DOHH2 (cell line): ENCODE measurements around the gene SECISBP2.

Experiments used
- H3F3A ChIP-seq: fragments of 200-600 bp; sonication (generic), shearing (Covaris generic); 2 replicates; pipeline ENCODE4 v1.6.0; 2016; ENCODE audit warnings: antibody characterized with exemption, mild to moderate bottlenecking; ENCODE audit not compliant: control insufficient read depth, insufficient read depth
- H3K27ac ChIP-seq: fragments of 200-600 bp; sonication (generic); 2 replicates; pipeline ENCODE4 v1.5.1; 2014; ENCODE audit warnings: low read depth, mild to moderate bottlenecking, low read length, moderate library complexity
- H3K27me3 ChIP-seq: fragments of 200-600 bp; sonication (generic); 2 replicates; pipeline ENCODE4 v1.6.1; 2014; ENCODE audit warnings: mild to moderate bottlenecking, low read length, mixed read lengths; ENCODE audit not compliant: control insufficient read depth
- H3K36me3 ChIP-seq: fragments of 200-600 bp; sonication (generic); 2 replicates; pipeline ENCODE4 v1.6.1; 2014; ENCODE audit warnings: mild to moderate bottlenecking, low read length, moderate library complexity, mixed read lengths; ENCODE audit not compliant: control insufficient read depth
- H3K4me1 ChIP-seq: fragments of 200-600 bp; sonication (generic); 2 replicates; pipeline ENCODE4 v1.6.1; 2014; ENCODE audit warnings: mild to moderate bottlenecking, low read length, mixed read lengths; ENCODE audit not compliant: control insufficient read depth
- H3K4me2 ChIP-seq: fragments of 200-600 bp; sonication (generic); 2 replicates; pipeline ENCODE4 v1.6.0; 2014; ENCODE audit warnings: mild to moderate bottlenecking, low read length, moderate library complexity
- H3K4me3 ChIP-seq: fragments of 200-600 bp; sonication (generic); 2 replicates; pipeline ENCODE4 v1.5.1; 2014; ENCODE audit warnings: mild to moderate bottlenecking, low read length, mixed read lengths
- H3K79me2 ChIP-seq: fragments of 200-600 bp; sonication (generic); 2 replicates; pipeline ENCODE4 v1.6.1; 2014; ENCODE audit warnings: mild to moderate bottlenecking, low read length, mixed read lengths; ENCODE audit not compliant: control insufficient read depth
- H3K9me2 ChIP-seq: fragments of 200-600 bp; sonication (generic); replicated peaks from 2 replicates; pipeline ENCODE4 v1.6.1; 2014; ENCODE audit warnings: mild to moderate bottlenecking, low read length, mixed read lengths; ENCODE audit not compliant: control insufficient read depth
- H3K9me3 ChIP-seq: fragments of 200-600 bp; sonication (generic); 2 replicates; pipeline ENCODE4 v1.6.1; 2014; ENCODE audit warnings: antibody characterized with exemption, low read length, mixed read lengths; ENCODE audit not compliant: control insufficient read depth, insufficient read depth
- H4K20me1 ChIP-seq: fragments of 200-600 bp; sonication (generic); 2 replicates; pipeline ENCODE4 v1.6.0; 2014; ENCODE audit warnings: low read depth, mild to moderate bottlenecking, antibody characterized with exemption, low read length, moderate library complexity; ENCODE audit not compliant: control insufficient read depth, insufficient read depth
- EZH2phosphoT487 ChIP-seq: fragments of 200-600 bp; sonication (generic); IDR thresholded peaks from 2 replicates; pipeline ENCODE4 v1.6.1; 2017; ENCODE audit warnings: borderline replicate concordance, mild to moderate bottlenecking, antibody characterized with exemption, low read length, moderate library complexity, mixed read lengths
- TF ChIP-seq, protein P1 (sequence below): fragments of 200-600 bp; sonication (generic); IDR thresholded peaks from one replicate; pipeline ENCODE4 v1.5.1; 2014; ENCODE audit warnings: antibody characterized with exemption, mild to moderate bottlenecking, low read depth, low read length; ENCODE audit not compliant: poor library complexity, severe bottlenecking

SECISBP2 gene

GRCh38 chr9:89405826-89406225 is 87.5 kb downstream of the SECISBP2 start:
- Histone ChIP-seq H3K9me2 (no peaks in the 10 kb centered on the region), H3K27me3 (no peaks in the 10 kb centered on the region), H3F3A (no peaks in the 10 kb centered on the region), H3K27ac (no peak overlapping the region), H3K9me3 (no peaks in the 10 kb centered on the region), H3K4me1 (peaks cover 19% of the 10 kb centered on the region), H3K4me2 (peak overlapping the region; percentile 22; the same call in 1 of the 2 replicates), H3K79me2 (no peaks in the 10 kb centered on the region), H3K4me3 (no peak overlapping the region), H3K36me3 (no peaks in the 10 kb centered on the region), H4K20me1 (peaks cover 7% of the 10 kb centered on the region; the same call in 1 of the 2 replicates)
- no peak for TF ChIP-seq EZH2phosphoT487
- TF ChIP-seq, protein P1, sequence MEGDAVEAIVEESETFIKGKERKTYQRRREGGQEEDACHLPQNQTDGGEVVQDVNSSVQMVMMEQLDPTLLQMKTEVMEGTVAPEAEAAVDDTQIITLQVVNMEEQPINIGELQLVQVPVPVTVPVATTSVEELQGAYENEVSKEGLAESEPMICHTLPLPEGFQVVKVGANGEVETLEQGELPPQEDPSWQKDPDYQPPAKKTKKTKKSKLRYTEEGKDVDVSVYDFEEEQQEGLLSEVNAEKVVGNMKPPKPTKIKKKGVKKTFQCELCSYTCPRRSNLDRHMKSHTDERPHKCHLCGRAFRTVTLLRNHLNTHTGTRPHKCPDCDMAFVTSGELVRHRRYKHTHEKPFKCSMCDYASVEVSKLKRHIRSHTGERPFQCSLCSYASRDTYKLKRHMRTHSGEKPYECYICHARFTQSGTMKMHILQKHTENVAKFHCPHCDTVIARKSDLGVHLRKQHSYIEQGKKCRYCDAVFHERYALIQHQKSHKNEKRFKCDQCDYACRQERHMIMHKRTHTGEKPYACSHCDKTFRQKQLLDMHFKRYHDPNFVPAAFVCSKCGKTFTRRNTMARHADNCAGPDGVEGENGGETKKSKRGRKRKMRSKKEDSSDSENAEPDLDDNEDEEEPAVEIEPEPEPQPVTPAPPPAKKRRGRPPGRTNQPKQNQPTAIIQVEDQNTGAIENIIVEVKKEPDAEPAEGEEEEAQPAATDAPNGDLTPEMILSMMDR = no peak

GRCh38 chr9:89407070-89407469 is 88.8 kb downstream of the SECISBP2 start:
- Histone ChIP-seq H3K9me2 (no peaks in the 10 kb centered on the region), H3K9me3 (no peaks in the 10 kb centered on the region), H3K4me3 (no peak overlapping the region), H3F3A (no peaks in the 10 kb centered on the region), H3K27ac (no peak overlapping the region), H3K4me1 (peaks cover 10% of the 10 kb centered on the region), H3K4me2 (no peak overlapping the region), H3K36me3 (no peaks in the 10 kb centered on the region), H4K20me1 (no peaks in the 10 kb centered on the region), H3K79me2 (no peaks in the 10 kb centered on the region), H3K27me3 (no peaks in the 10 kb centered on the region)
- TF ChIP-seq EZH2phosphoT487 = no peak
- TF ChIP-seq, protein P1 = no peak

GRCh38 chr9:89408628-89409101 is 90.4 kb downstream of the SECISBP2 start:
- no peak overlapping the region for H3K4me2 ChIP-seq
- no peak overlapping the region for H3K27ac ChIP-seq

More at GRCh38 chr9:89408628-89409101, 90.4 kb downstream of the SECISBP2 start:
- peaks cover 10% of the 10 kb centered on the region for H3K4me1 ChIP-seq
- no peaks in the 10 kb centered on the region for H3K9me2 ChIP-seq
- H4K20me1 ChIP-seq = no peaks in the 10 kb centered on the region
- no peaks in the 10 kb centered on the region for H3K36me3 ChIP-seq
- TF ChIP-seq, protein P1 = no peak
- no peak for TF ChIP-seq EZH2phosphoT487
- no peak overlapping the region for H3K4me3 ChIP-seq
- no peaks in the 10 kb centered on the region for H3K27me3 ChIP-seq
- H3F3A ChIP-seq = no peaks in the 10 kb centered on the region
- H3K9me3 ChIP-seq = no peaks in the 10 kb centered on the region
- H3K79me2 ChIP-seq = no peaks in the 10 kb centered on the region
